GM18526 (cell line): ENCODE results near the gene GFRA3.

ENCODE experiments used
- POLR2A ChIP-seq: IDR thresholded peaks from 3 replicates; pipeline ENCODE4 v1.6.1; 2011; ENCODE audit not compliant: insufficient read length; ENCODE audit errors: extremely low read depth

The GFRA3 gene

GRCh38 chr5:138258704-138259292 is 15.6 kb downstream of the GFRA3 start:
- TF ChIP-seq POLR2A: no peak

- TF ChIP-seq POLR2A: no peak
Measured at GRCh38 chr5:138257583-138257982, 16.8 kb downstream of the GFRA3 start.

DNA sequence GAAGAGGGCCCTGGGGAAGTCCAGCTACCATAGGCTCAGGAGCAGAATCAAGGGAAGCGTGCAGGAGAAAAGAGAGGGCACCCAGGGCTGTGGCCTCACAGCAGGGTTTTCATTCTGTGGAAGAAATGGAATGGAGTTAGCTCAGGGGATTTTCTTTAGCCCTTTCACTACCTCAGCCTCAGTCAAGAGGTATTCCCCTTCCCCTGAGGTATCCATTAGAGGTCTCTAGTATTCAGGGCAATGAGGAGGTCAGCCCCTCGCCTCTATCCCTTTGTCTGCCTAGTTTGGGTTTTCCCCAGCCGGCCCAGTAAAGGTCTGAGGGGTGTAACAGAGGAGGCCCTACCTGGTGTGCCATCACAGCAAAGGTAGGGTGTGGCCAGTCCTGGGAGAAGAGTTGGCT is 21.5 kb downstream of the GFRA3 start:
- TF ChIP-seq POLR2A: no peak

- TF ChIP-seq POLR2A: no peak
Measured at GRCh38 chr5:138246822-138247221, 27.6 kb downstream of the GFRA3 start.

GRCh38 chr5:138246334-138246733 is 28.1 kb downstream of the GFRA3 start:
- TF ChIP-seq POLR2A: no peak

GRCh38 chr5:138245717-138246116 is 28.7 kb downstream of the GFRA3 start:
- TF ChIP-seq POLR2A: no peak

DNA sequence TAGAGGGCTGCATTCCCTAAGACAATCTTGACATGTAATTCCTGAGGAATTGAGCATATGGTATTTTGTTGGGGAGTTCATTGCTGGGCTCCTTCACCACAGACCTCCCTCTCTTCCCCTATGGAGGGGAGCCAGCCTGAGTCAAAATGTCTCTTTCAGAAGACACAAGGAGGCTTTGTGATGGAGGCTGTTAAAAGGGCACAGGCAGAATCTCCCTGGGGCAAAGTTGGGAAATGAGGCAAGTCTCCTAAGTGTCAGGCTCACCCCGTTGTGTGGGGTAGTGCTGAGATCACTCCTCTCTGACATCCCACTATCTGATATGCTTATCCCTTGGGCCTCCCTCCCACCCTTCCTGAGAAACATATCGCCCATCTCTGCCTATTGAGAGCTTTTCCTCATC is 30.6 kb downstream of the GFRA3 start:
- no peak for TF ChIP-seq POLR2A

DNA sequence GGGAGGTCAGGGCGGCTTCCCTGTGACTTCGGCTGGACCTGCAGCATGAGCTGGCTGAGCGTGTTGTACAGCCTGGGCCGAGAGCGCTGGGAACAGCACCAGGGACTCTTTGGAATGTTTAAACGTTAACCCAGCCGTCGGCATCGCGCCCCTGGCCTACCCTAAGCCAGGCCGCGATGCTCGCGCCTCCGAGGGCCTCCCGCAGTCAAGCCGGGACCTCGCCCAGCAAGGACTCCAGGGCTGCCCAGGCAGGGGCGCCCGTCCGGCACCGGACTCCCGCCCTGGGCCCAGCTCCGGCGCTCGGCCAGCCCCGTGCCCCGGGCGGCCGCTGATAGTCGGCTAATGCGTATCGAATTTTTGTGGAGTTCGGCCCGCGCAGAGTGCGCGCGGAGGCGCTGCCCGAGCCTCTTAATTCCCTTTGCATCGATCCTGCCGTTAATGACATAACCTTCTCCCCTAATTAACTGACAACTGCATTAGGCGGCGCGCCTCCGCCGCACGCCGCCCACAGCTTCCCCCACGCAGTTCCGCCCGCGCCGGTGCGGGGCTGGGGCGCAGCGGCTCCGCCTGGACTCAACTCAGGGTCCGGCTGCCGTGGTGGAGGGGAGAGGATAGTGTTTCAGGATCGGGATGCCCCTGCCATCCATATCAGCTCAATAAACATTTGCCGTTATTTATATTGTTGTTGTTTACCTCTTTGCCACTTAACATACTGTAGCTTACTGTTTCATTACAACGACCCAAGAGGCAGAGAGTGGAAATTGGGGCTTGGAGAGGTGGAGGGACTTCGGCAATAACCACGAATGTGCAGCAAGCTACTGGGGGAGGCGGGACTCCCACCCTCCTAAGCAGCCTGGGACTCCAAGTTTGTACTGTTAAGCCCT is 32.5 kb downstream of the GFRA3 start:
- TF ChIP-seq POLR2A: no peak

DNA sequence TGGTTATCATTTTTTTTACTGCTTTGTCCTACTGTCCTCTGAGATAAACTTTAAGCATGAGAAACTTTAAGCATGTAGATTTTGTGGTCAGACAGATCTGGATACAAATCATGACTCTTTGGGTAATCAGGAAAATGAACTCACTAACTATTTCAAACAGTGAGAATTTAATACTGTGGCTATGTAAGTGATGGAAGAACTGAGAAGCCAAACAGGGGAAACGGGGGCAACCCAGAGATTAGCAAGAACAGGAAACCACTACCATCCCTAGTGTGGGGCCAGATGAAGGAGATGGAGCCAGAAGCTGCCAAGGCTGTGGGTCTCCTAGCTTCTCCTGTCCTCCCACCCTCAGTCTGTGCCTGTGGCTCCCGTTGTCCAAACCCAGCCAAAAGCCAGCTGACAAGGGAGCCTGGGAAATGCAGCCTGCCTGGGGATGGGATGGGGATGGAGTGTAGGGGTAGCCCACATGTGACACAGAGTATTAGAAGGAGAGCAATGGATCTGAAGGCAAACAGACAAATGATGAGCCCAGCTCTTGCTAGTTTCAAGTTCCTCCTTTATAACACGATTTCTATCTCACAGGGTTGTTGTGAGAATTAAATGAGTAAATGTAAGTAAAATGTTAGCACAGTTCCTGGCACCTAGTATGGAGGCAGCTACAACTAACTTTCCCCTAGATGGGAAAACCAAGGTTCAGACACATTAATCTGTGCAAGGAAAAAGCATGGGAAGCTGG is 33.6 kb downstream of the GFRA3 start:
- no peak for TF ChIP-seq POLR2A

DNA sequence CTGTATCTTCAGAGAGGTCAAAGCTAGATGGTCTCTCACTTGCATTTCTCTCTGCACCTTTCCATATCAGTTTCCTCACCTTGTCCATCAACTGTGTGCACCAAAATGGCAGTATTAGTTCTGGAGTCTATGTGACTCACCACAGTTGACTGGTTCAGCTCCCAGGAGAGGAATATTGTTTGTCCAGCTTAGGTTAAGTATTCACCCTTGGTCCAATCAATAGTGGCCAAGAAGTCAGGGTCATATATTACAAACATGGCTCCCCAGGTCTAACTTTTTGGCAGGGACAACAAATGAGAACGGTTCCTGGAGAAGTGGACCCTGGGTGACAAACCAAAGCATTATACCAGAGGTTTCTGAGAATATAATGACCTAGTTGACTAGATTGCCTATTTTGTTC is 36.4 kb downstream of the GFRA3 start:
- no peak for TF ChIP-seq POLR2A

GRCh38 chr5:138234651-138235050 is 39.8 kb downstream of the GFRA3 start:
- no peak for TF ChIP-seq POLR2A

DNA sequence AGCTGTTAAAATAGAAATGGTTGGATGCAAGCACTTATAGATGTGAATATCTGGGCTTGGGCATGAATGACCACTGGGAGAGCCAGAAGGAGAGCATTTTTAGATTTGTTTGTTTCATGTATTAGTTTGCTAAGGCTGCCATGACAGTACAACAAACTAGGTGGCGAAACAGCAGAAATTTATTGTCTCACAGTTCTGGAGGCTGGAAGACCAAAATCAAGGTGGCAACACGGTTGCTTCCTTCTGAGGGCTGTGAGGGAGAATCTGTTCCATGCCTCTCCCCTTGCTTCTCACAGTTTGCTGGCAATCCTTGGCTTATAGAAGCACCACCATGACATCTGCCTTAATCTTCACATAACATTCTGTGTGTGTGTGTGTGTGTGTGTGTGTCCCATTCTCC is 41.1 kb downstream of the GFRA3 start:
- TF ChIP-seq POLR2A: no peak

- no peak for TF ChIP-seq POLR2A
Measured at GRCh38 chr5:138230981-138231589, 43.3 kb downstream of the GFRA3 start.

DNA sequence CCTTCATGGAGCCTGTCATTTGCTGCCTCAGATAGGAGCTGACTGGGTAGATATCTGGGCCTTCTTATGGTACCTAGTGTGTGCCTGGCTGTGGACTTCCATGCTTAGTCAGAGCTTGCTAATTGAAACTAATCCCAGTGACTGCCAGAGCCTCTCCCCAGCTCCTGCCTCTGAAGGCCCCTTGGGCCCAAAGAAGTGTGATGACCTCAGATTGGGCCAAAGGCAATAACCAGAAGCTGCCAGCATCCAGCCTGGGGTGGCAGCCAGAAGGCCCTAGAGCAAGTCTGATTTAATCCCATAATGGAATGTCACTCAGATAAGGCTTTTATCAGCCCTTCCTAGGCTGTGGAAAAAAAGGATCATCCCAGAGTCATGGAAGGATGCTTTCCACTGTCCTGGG is 44.2 kb downstream of the GFRA3 start:
- TF ChIP-seq POLR2A: no peak

DNA sequence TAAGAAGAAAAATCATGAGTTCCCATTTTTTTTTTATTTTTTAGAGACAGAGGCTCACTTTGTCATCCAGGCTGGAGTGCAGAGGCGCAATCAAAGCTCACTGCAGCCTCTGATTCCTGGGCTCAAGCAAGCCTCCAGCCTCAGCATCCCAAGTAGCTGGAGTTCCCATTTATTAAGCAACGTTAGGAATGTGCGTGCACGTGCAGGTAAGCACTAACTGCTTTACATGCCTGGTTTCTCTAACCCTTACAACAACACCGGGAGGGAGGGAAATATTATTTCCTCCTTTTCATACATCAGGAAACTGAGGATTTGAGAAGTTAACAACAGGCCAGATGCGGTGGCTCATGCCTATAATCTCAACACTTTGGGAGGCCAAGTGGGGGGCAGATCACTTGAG is 45.0 kb downstream of the GFRA3 start:
- no peak for TF ChIP-seq POLR2A

DNA sequence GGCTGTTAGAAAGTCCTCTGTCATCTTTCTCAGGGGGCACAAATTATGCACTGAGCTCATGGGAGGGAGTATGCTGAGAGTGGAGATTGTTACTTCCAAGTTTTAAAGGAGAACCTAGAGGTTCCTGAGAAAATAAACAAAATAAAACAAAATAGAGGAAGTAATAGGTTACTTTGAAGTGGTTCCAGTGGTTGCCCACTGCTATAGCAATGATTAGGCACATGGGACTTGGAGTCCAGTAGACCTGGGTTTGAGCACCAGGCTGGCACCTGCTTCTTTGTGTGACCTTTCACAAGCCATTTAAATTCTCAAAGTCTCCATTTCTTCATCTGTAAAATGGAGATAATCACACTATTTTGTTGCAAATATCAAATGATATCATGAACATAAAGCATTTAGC is 47.5 kb downstream of the GFRA3 start:
- TF ChIP-seq POLR2A: no peak
